HEK293 (cell line): ENCODE measurements around the gene TAS1R2.

Experiments used
- CTCF ChIA-PET: fragments of 350-600 bp; formaldehyde crosslinking; extraction: SDS; loops from one replicate; lab custom pipeline; 2021; ENCODE audit warnings: antibody characterized with exemption; lab: Yijun Ruan, JAX
- POLR2A ChIA-PET: fragments of 300-600 bp; formaldehyde crosslinking; extraction: SDS; loops from one replicate; lab custom pipeline; 2020; ENCODE audit warnings: antibody characterized with exemption, inconsistent platforms; lab: Yijun Ruan, JAX
- H3K27ac ChIP-seq: fragments of 200-500 bp; sonication (Bioruptor generic); 2 replicates; pipeline ENCODE4 v1.5.1; 2014; ENCODE audit warnings: low read depth, low read length, control low read depth, inconsistent platforms; ENCODE audit errors: extremely low read depth
- H3K36me3 ChIP-seq, 2 experiments: fragments of 200-500 bp in 1 of 2; sonication (Bioruptor generic) in 1 of 2; 1 replicate in 1 of 2; 2 replicates in 1 of 2; pipeline ENCODE4 v1.5.1; 2014 to 2017; ENCODE audit warnings: inconsistent platforms in 2 of 2, low read length in 2 of 2; ENCODE audit not compliant: control insufficient read depth in 2 of 2, insufficient read depth in 1 of 2
- H3K4me1 ChIP-seq: fragments of 200-500 bp; sonication (Bioruptor generic); 2 replicates; pipeline ENCODE4 v1.5.1; 2014; ENCODE audit warnings: mild to moderate bottlenecking, low read length, inconsistent platforms; ENCODE audit not compliant: control insufficient read depth, insufficient read depth
- H3K4me3 ChIP-seq: 2 replicates; pipeline ENCODE4 v1.5.1; 2011; ENCODE audit warnings: low read depth, mild to moderate bottlenecking, control low read depth, low read length, moderate library complexity
- H3K9me3 ChIP-seq: fragments of 200-500 bp; sonication (Bioruptor generic); 2 replicates; pipeline ENCODE4 v1.5.1; 2014; ENCODE audit warnings: low read depth, low read length, inconsistent platforms; ENCODE audit not compliant: control insufficient read depth, insufficient read depth
- GFI1B ChIP-seq: fragments of 450-650 bp; formaldehyde crosslinking; IDR thresholded peaks from 2 replicates; pipeline ENCODE4 v1.5.1; 2016; ENCODE audit warnings: missing biosample characterization, missing genetic modification characterization
- WT1 ChIP-seq: fragments of 450-650 bp; formaldehyde crosslinking; IDR thresholded peaks from 2 replicates; pipeline ENCODE4 v1.5.1; 2016; ENCODE audit warnings: missing biosample characterization, missing genetic modification characterization
- YY2 ChIP-seq: fragments of 450-650 bp; formaldehyde crosslinking; IDR thresholded peaks from 2 replicates; pipeline ENCODE4 v1.5.1; 2016; ENCODE audit warnings: missing biosample characterization, missing genetic modification characterization
- ZBTB7A ChIP-seq: fragments of 450-650 bp; formaldehyde crosslinking; IDR thresholded peaks from 2 replicates; pipeline ENCODE4 v1.5.1; 2016; ENCODE audit warnings: low read depth, missing biosample characterization, missing genetic modification characterization
- ZNF155 ChIP-seq: fragments of 450-650 bp; formaldehyde crosslinking; IDR thresholded peaks from 2 replicates; pipeline ENCODE4 v1.5.1; 2016; ENCODE audit warnings: missing biosample characterization, missing genetic modification characterization
- ZNF324 ChIP-seq: fragments of 450-650 bp; formaldehyde crosslinking; IDR thresholded peaks from 2 replicates; pipeline ENCODE4 v1.5.1; 2016; ENCODE audit warnings: missing biosample characterization, missing genetic modification characterization
- ZNF350 ChIP-seq: fragments of 450-650 bp; formaldehyde crosslinking; IDR thresholded peaks from 2 replicates; pipeline ENCODE4 v1.5.0; 2017; ENCODE audit warnings: missing biosample characterization, mild to moderate bottlenecking, missing genetic modification characterization
- ZNF423 ChIP-seq: fragments of 450-650 bp; formaldehyde crosslinking; IDR thresholded peaks from 2 replicates; pipeline ENCODE4 v1.5.1; 2016; ENCODE audit warnings: missing biosample characterization, missing genetic modification characterization
- ZNF518A ChIP-seq: fragments of 450-650 bp; formaldehyde crosslinking; conservative IDR thresholded peaks from 2 replicates; pipeline ENCODE4 v1.5.1; 2016; ENCODE audit warnings: low read depth, missing biosample characterization, missing genetic modification characterization
- ZNF558 ChIP-seq: fragments of 450-650 bp; formaldehyde crosslinking; IDR thresholded peaks from 2 replicates; pipeline ENCODE4 v1.5.1; 2016; ENCODE audit warnings: missing biosample characterization, missing genetic modification characterization
- ZNF571 ChIP-seq: fragments of 450-650 bp; formaldehyde crosslinking; IDR thresholded peaks from 2 replicates; pipeline ENCODE4 v1.5.0; 2017; ENCODE audit warnings: missing biosample characterization, missing genetic modification characterization
- TF ChIP-seq, protein P1 (sequence below): fragments of 450-650 bp; formaldehyde crosslinking; IDR thresholded peaks from 2 replicates; pipeline ENCODE4 v1.5.1; 2017; ENCODE audit warnings: missing biosample characterization, missing genetic modification characterization
- TF ChIP-seq, protein P2 (sequence below): fragments of 450-650 bp; IDR thresholded peaks from 2 replicates; pipeline ENCODE4 v1.5.1; 2018; ENCODE audit warnings: missing biosample characterization, mild to moderate bottlenecking, missing genetic modification characterization
- TF ChIP-seq, protein P3 (sequence below): fragments of 450-650 bp; formaldehyde crosslinking; IDR thresholded peaks from 2 replicates; pipeline ENCODE4 v1.5.1; 2017; ENCODE audit warnings: missing biosample characterization, missing genetic modification characterization

The TAS1R2 gene

GRCh38 chr1:18874600-18874999 is 15.1 kb upstream of the TAS1R2 start (continued):
- TF ChIP-seq ZNF518A (tag by site-specific recombination) = no peak
- TF ChIP-seq, protein P1, sequence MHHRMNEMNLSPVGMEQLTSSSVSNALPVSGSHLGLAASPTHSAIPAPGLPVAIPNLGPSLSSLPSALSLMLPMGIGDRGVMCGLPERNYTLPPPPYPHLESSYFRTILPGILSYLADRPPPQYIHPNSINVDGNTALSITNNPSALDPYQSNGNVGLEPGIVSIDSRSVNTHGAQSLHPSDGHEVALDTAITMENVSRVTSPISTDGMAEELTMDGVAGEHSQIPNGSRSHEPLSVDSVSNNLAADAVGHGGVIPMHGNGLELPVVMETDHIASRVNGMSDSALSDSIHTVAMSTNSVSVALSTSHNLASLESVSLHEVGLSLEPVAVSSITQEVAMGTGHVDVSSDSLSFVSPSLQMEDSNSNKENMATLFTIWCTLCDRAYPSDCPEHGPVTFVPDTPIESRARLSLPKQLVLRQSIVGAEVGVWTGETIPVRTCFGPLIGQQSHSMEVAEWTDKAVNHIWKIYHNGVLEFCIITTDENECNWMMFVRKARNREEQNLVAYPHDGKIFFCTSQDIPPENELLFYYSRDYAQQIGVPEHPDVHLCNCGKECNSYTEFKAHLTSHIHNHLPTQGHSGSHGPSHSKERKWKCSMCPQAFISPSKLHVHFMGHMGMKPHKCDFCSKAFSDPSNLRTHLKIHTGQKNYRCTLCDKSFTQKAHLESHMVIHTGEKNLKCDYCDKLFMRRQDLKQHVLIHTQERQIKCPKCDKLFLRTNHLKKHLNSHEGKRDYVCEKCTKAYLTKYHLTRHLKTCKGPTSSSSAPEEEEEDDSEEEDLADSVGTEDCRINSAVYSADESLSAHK (tag by site-specific recombination) = no peak
- no peak for TF ChIP-seq YY2 (tag by site-specific recombination)
- TF ChIP-seq WT1 = no peak

DNA sequence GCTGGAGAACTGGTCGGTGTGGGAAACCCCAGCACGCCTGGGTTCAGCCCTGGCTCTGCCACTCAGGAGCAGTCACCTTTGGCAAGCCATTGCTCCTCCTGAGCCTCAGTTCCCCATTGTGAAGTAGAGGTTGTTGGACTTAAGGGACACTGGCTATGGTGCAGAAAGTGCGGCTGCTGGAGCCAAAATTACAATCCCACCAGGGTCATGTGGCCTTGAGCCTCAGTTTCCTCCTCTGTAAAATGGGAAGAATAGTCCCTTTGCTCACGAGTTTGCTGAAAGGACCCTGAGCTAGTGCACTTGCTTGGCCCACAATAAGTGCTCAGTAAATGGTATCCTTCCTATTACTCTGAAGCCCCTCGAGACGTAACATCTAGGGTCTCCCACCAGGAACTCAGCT is 14.6 kb upstream of the TAS1R2 start:
- ChIA-PET POLR2A (no interaction called here), CTCF (interaction anchor here (0.6 to 3.4 kb wide), 12 partner anchors 10 to 1098 kb away, joined by 3 to 37 read pairs (median 4); no protein-coding TSS in a partner anchor)
- Histone ChIP-seq H3K9me3 (no peaks in the 10 kb centered on the region), H3K4me1 (no peaks in the 10 kb centered on the region), H3K36me3 (no peaks in the 10 kb centered on the region), H3K27ac (no peak overlapping the region), H3K4me3 (no peak overlapping the region)
- TF ChIP-seq, protein P2, sequence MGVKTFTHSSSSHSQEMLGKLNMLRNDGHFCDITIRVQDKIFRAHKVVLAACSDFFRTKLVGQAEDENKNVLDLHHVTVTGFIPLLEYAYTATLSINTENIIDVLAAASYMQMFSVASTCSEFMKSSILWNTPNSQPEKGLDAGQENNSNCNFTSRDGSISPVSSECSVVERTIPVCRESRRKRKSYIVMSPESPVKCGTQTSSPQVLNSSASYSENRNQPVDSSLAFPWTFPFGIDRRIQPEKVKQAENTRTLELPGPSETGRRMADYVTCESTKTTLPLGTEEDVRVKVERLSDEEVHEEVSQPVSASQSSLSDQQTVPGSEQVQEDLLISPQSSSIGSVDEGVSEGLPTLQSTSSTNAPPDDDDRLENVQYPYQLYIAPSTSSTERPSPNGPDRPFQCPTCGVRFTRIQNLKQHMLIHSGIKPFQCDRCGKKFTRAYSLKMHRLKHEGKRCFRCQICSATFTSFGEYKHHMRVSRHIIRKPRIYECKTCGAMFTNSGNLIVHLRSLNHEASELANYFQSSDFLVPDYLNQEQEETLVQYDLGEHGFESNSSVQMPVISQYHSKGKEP (tag by site-specific recombination) = no peak
- TF ChIP-seq YY2 (tag by site-specific recombination) (no peak), GFI1B (no peak), ZNF558 (tag by site-specific recombination) (no peak), ZNF324 (tag by site-specific recombination) (no peak), ZBTB7A (no peak), ZNF423 (tag by site-specific recombination) (no peak), ZNF155 (tag by site-specific recombination) (no peak), ZNF350 (tag by site-specific recombination) (no peak), ZNF571 (no peak)
- TF ChIP-seq, protein P3, sequence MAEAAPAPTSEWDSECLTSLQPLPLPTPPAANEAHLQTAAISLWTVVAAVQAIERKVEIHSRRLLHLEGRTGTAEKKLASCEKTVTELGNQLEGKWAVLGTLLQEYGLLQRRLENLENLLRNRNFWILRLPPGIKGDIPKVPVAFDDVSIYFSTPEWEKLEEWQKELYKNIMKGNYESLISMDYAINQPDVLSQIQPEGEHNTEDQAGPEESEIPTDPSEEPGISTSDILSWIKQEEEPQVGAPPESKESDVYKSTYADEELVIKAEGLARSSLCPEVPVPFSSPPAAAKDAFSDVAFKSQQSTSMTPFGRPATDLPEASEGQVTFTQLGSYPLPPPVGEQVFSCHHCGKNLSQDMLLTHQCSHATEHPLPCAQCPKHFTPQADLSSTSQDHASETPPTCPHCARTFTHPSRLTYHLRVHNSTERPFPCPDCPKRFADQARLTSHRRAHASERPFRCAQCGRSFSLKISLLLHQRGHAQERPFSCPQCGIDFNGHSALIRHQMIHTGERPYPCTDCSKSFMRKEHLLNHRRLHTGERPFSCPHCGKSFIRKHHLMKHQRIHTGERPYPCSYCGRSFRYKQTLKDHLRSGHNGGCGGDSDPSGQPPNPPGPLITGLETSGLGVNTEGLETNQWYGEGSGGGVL (tag by site-specific recombination) = no peak
